CD4-positive, alpha-beta T cell treated with Interferon alpha-2 for 1 hour (primary cell): ENCODE data around the gene DAPK1.
A peak's percentile ranks its signal among the peaks of the same experiment; 100 is the strongest.

Source experiments
- DNase-seq, 2 donors: peaks; one replicate each; pipeline ENCODE4 v3.0.0-alpha.2; 2020 to 2022

Gene DAPK1

DNA sequence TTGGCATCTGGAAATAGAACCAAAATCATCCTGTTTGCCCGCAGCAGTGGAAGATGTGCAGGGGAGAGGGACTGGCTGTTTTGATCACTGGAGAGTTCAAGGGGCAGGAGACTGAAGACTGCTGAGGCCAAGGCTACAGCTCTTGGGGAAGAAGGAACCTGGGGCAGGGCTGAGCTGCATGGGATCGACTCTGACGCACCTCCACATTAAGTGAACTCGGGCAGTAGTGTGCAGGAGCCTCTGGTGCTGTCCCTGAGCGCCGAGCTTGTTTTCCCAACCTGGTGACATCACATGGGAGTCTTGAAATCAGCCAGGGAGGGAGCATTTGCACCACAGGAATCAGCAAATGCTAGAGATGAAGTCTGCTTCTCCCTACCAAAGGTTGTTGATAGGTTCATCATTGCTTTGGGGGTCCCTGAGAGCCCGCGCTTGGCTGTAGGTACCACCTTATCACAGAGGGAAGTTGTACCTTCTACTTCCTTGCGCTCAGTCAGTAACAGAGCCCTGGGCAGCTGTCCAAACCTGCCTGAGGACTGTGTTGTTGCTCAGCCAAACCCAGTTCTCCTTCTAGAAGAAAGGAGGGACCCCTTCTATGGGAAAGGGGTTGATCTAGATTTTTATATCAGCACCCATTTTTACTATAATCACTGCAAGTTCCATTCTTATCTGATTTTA lies 175.9 kb downstream of the DAPK1 start:
- no peak for DNase-seq

DNA sequence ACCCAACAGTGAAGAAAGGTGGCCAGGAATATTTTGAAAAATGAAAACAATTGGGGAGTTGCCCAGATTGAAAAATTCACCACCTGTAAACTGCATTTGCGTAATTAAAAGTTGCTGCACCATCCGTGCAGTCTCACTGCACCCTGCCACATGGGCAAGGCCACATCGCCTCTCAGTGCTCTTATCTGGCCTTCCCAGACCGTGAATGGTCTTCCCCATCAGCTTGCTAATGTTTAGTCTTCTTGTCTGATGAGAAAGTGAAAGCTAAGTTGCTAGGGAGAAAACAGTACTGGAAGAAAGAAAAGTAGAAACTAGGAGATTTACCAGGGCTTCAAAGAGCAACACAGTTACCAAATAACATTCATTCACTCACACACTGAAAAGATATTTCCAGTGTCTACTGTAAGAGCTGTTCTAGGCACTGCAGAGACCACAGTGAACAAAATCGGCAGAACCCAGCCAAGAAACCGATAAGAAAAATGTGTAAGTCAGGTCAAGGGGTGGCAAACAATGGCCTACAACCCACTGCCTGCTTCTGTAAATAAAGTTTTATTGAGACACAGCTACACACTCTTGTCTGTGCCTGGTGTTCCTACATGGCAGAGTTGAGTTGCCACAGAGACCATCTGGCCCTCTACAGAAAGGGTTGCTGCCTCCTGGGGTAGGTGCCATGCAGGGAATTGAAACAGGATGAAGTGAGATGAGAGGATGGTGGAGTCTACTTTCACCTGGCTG lies 177.1 kb downstream of the DAPK1 start:
- no peak for DNase-seq

DNA sequence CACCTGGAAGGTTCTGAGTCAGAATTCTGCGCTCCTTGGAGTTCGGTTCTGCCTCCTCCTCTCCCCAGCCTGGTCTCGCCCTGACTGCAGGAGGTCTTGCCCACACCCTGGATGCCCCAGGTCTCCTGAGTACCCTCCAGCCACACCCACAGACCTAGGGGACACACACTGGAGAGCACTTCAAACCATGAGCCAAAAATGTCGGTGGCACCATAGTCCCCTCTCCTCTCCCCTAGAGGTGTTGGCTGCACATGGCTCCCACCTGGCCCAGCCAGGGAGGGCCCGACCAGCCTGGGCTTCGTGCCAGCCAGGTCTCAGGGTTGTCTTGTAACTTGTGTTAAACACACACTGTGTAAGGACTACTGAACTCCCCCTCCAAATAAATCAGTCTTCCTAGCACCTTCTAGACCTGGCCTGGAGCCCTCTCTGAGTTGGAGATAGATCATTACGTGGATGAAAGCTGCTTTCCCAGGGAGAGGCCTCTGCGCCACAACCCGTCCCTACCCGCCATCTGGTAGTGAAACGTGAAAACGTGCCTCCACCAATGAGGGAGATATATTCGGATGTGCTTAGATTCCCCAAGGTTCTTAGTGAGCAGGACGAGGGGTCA lies 178.3 kb downstream of the DAPK1 start:
- DNase-seq = no peak

GRCh38 chr9:87676976-87677775 lies 179.5 kb downstream of the DAPK1 start:
- DNase-seq = no peak

- no peak for DNase-seq
Observed at GRCh38 chr9:87677776-87678587, 180.3 kb downstream of the DAPK1 start.

DNA sequence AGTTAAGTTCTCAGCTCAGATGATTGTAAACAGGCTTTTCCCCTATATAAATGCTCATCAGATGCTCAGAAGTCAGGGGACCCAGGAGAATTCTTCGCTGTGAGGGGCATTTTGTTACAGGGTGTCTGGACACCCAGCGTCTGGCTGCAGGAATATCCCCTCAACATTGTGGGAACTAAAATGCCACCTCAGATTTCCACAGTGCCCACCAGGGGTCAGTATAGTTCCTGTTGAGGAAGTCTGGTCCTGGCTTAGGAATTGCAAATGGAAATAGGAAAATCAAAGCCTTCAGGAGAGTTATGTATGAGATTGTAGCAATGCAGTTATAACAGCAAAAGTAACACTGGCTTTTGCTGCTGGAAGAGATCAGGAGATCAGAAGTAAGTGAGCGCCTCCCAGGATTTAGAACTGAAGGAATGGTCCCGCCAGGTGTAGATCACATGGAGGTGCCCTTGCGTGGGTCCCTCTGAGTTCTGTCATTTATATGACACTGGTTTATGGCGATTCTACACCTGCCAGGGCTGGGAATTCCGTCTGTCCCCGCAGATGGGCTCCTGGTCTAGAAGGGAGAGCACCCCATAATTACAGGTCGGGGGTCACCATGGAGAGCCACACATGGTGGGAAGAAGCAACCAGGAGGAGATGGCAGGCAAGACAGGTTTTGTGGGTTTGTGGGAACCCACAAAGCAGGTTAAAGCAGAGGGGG lies 181.1 kb downstream of the DAPK1 start:
- peak; percentile 23 to 39 for DNase-seq

DNA sequence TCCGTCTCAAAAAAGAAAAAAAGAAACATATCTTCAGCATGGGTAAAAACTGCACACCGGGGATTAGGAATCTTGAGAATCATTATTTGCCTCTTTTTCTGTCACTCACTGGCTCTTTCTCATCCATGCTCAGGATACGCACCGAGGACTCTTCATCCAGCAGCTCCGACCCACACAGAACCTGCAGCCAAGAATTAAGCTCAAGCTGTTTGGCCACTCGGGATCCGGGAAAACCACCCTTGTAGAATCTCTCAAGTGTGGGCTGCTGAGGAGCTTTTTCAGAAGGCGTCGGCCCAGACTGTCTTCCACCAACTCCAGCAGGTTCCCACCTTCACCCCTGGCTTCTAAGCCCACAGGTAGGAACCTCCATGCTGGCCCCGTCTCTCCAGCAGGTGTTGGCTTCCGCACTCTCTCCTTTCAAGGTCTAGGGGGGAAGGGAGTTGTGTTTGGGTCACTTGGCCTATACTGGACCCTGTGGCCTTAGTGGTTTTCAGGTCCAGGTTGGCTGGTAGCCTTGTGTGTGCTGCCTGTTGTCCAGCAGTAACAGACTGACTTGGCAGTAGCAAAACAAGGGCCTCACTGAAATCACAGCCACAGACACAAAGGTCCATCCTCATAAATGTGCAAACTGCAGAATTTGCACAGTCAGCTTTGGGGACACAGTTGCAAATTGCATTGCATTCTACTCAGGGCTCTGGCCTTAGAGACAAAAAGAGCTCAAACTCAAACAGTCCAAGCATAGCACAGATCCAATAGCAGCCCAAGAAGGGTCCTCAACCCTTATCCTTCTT lies 183.8 kb downstream of the DAPK1 start:
- no peak for DNase-seq

- DNase-seq = no peak
Observed at GRCh38 chr9:87682085-87682484, 184.4 kb downstream of the DAPK1 start.

GRCh38 chr9:87682618-87683017 lies 185.0 kb downstream of the DAPK1 start:
- no peak for DNase-seq

DNA sequence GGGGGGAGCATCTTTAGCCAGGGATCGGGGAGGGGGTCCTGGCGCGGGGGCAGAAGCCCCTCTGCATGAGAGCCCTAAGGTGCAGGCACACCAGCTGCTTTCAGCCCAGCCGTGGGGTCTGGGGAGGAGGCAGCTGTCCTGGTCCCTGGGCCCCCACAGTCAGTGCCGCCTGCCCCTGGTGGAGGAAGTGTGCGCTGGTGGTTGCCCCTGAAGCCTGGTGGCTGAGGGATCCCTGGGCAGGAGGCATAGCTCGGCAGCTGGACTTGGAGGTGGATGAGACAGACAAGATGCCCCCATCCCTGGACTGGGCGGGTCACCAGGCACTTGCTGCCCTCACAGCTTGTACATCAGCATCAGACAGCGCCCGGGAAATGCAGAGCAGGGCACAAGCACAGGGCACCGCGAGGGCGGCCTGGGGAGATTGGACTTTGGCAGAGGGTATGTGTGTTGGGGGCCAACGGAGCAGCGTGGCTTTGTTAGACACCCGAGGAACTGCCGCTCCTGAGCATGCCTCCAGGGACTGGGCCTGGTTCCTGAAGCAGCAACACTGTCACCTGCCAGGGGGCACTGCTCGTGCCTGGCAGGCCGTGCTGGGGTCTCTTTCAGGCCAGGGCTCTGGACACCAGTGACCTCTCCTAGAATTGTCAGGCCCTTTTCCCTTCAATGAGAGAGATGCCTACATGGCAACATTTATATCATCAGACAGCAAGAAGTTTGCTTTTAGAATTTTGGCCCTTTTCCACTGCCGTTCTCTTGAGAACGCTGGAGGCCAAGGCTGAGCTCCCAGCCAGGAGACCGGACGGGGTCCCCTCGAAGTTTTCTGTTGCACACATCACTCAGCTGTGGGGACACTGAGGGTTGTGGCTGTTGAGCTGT lies 186.3 kb downstream of the DAPK1 start:
- DNase-seq = no peak

- no peak for DNase-seq
Observed at GRCh38 chr9:87684627-87685219, 187.1 kb downstream of the DAPK1 start.

- DNase-seq = no peak
Observed at GRCh38 chr9:87685441-87685840, 187.8 kb downstream of the DAPK1 start.

GRCh38 chr9:87685871-87686519 lies 188.3 kb downstream of the DAPK1 start:
- peak in 1 of 2 donors; percentile 24 for DNase-seq

- no peak for DNase-seq
Observed at GRCh38 chr9:87686520-87687090, 188.9 kb downstream of the DAPK1 start.

DNA sequence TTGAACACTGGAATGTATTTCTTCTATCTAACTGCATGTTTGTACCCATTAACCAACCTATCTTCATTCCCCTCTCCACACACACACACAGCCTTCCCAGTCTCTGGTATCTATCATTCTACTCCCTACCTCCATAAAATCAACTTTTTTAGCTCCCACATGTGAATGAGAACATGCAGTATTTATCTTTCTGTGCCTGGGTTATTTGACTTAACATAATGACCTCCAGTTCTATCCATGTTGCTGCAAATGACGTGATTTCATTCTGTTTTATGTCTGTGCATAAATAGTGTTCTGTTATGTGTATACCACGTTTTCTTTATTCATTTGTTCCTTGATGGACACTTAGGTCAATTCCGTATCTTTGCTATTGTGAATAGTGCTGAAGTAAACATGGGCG lies 189.5 kb downstream of the DAPK1 start:
- DNase-seq = no peak

- no peak for DNase-seq
Observed at GRCh38 chr9:87694236-87694755, 196.6 kb downstream of the DAPK1 start.

DNA sequence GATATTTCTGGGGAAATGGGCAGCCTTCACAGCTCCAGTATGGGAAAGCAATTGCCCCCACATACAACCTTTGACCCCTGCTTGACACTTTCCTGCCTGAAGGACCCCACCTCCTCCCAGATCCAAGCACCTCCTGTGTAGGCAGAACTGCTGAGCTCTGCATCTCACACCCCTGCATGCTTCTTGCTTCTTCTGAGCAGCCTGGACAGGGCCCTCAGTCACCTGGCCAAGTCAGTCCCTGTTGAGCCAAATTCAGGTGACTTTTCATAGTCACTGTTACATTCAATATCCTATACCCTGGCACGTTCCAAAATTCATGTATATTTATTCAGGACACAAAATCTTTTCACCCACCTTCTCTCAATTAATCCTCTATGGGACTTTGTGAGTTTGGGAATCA lies 197.9 kb downstream of the DAPK1 start:
- DNase-seq = no peak

DNA sequence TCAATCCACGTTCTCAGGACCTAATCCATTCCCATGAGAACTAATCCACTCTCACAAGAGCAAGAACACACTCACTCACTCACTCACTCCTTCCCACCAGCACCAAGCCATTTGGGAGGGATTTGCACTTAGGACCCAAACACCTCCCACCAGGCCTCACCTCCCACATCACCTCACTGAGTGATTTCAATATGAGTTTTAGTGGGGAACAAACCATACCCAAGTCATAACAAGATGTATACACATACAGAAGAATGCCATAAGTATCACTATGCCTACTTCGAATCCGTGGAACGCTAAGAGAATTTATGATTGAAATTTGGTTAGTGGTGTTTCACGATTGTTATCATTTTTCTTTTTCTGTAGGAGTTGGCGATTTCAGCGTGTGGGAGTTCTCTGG lies 199.0 kb downstream of the DAPK1 start:
- DNase-seq = no peak
